CD4-positive, alpha-beta T cell treated with Interleukin-10 for 1 hour (primary cell): Measurements from ENCODE around the gene CDK19.

Source experiments
- DNase-seq: peaks from one replicate; pipeline ENCODE4 v3.0.0-alpha.2; 2020

The CDK19 gene

GRCh38 chr6:110567957-110568696 is 247.1 kb downstream of the CDK19 start:
- no peak for DNase-seq

GRCh38 chr6:110566346-110567125 is 248.7 kb downstream of the CDK19 start:
- DNase-seq: no peak

GRCh38 chr6:110564703-110565421 is 250.4 kb downstream of the CDK19 start:
- DNase-seq: no peak

GRCh38 chr6:110563711-110564110 is 251.6 kb downstream of the CDK19 start:
- DNase-seq: no peak

GRCh38 chr6:110562316-110562915 is 252.9 kb downstream of the CDK19 start:
- no peak for DNase-seq

GRCh38 chr6:110561696-110562095 is 253.6 kb downstream of the CDK19 start:
- no peak for DNase-seq

GRCh38 chr6:110561008-110561396 is 254.3 kb downstream of the CDK19 start:
- no peak for DNase-seq

- peak; percentile 40 for DNase-seq
These were observed 254.8 kb downstream of the CDK19 start for GRCh38 chr6:110560239-110561007.
